PC-9 (cell line): ENCODE results near the gene CYP27C1.

Experiments
- EZH2 ChIP-seq: fragments of 200-600 bp; sonication (generic); IDR thresholded peaks from 2 replicates; pipeline ENCODE4 v1.8.0; 2017; ENCODE audit warnings: antibody characterized with exemption, low read depth
- TF ChIP-seq, protein P1 (sequence below): fragments of 200-600 bp; sonication (generic); conservative IDR thresholded peaks from 2 replicates; pipeline ENCODE4 v1.6.1; 2017; ENCODE audit warnings: mixed run types, antibody characterized with exemption, mild to moderate bottlenecking, moderate library complexity

- TF ChIP-seq, protein P1, sequence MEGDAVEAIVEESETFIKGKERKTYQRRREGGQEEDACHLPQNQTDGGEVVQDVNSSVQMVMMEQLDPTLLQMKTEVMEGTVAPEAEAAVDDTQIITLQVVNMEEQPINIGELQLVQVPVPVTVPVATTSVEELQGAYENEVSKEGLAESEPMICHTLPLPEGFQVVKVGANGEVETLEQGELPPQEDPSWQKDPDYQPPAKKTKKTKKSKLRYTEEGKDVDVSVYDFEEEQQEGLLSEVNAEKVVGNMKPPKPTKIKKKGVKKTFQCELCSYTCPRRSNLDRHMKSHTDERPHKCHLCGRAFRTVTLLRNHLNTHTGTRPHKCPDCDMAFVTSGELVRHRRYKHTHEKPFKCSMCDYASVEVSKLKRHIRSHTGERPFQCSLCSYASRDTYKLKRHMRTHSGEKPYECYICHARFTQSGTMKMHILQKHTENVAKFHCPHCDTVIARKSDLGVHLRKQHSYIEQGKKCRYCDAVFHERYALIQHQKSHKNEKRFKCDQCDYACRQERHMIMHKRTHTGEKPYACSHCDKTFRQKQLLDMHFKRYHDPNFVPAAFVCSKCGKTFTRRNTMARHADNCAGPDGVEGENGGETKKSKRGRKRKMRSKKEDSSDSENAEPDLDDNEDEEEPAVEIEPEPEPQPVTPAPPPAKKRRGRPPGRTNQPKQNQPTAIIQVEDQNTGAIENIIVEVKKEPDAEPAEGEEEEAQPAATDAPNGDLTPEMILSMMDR = no peak
- TF ChIP-seq EZH2 = no peak
Measured at GRCh38 chr2:127239395-127239794, 19.3 kb upstream of the CYP27C1 start.
